PC-9 (cell line): Measurements from ENCODE around the gene PCED1B. TPM values are rescaled to one million over a fixed set of nuclear protein-coding genes. Genes with fewer than 3 reads are reported as not detected.
"Not testable (repeated sequence)": the region's sequence is repeated elsewhere in the genome, so short reads cannot be mapped to it uniquely, and the experiment has no call there.

Experiments used
- BruUV-seq: library from RNA; stranded (reverse); fragments of 400-500 nt; replicated peaks from 2 replicates; lab custom pipeline; 2021; lab: Mats Ljungman, UMichigan
- CTCF ChIA-PET: fragments of 300-600 bp; sonication (Branson Sonifier 250); formaldehyde crosslinking; loops from one replicate; lab custom pipeline; 2022; ENCODE audit warnings: antibody characterized with exemption; lab: Charles Lee
- POLR2A ChIA-PET: fragments of 300-600 bp; sonication (Branson Sonifier 250); formaldehyde crosslinking; loops from one replicate; lab custom pipeline; 2022; ENCODE audit warnings: antibody characterized with exemption; ENCODE audit not compliant: unreplicated experiment; lab: Charles Lee
- DNase-seq, 2 experiments: peaks; one replicate each; pipeline versions ENCODE4 v3.0.0 to v3.0.0-alpha.2; 2015 to 2022; ENCODE audit warnings: mixed read lengths in 1 of 2
- H2AFZ ChIP-seq: fragments of 200-600 bp; sonication (generic); 2 replicates; pipeline ENCODE4 v1.8.1; 2017; ENCODE audit warnings: antibody characterized with exemption
- H3F3A ChIP-seq: fragments of 200-600 bp; sonication (generic); 2 replicates; pipeline ENCODE4 v1.8.1; 2017; ENCODE audit warnings: antibody characterized with exemption, mild to moderate bottlenecking, low read depth; ENCODE audit not compliant: insufficient read depth
- H3K27ac ChIP-seq: fragments of 200-600 bp; sonication (generic); 2 replicates; pipeline ENCODE4 v1.6.1; 2016; ENCODE audit warnings: mixed run types
- H3K27me3 ChIP-seq: fragments of 200-600 bp; sonication (generic); 2 replicates; pipeline ENCODE4 v1.6.1; 2016; ENCODE audit warnings: low read depth, mixed run types; ENCODE audit not compliant: insufficient read depth
- H3K36me3 ChIP-seq: fragments of 200-600 bp; sonication (generic); 2 replicates; pipeline ENCODE4 v1.6.1; 2016; ENCODE audit warnings: low read depth, mixed run types
- H3K4me1 ChIP-seq: fragments of 200-600 bp; sonication (generic); replicated peaks from 2 replicates; pipeline ENCODE4 v1.6.1; 2016; ENCODE audit warnings: mixed run types; ENCODE audit not compliant: insufficient read depth
- H3K4me2 ChIP-seq: fragments of 200-600 bp; sonication (generic); 2 replicates; pipeline ENCODE4 v1.6.1; 2017; ENCODE audit warnings: mixed run types
- H3K4me3 ChIP-seq: fragments of 200-600 bp; sonication (generic); 2 replicates; pipeline ENCODE4 v1.6.1; 2016; ENCODE audit warnings: mixed run types
- H3K79me2 ChIP-seq: fragments of 200-600 bp; sonication (generic); 2 replicates; pipeline ENCODE4 v1.6.1; 2017; ENCODE audit warnings: low read depth, mixed run types
- H3K9me2 ChIP-seq: fragments of 200-600 bp; sonication (generic); 2 replicates; pipeline ENCODE4 v1.8.1; 2017; ENCODE audit warnings: mild to moderate bottlenecking; ENCODE audit not compliant: insufficient read depth
- H3K9me3 ChIP-seq: fragments of 200-600 bp; sonication (generic); 2 replicates; pipeline ENCODE4 v1.8.1; 2016; ENCODE audit warnings: low read depth; ENCODE audit not compliant: insufficient read depth
- H4K20me1 ChIP-seq: fragments of 200-600 bp; sonication (generic); 2 replicates; pipeline ENCODE4 v1.8.1; 2017; ENCODE audit not compliant: insufficient read depth
- CTCF ChIP-seq: fragments of 200-600 bp; sonication (generic); conservative IDR thresholded peaks from 2 replicates; pipeline ENCODE4 v1.6.1; 2017; ENCODE audit warnings: mixed run types, antibody characterized with exemption, mild to moderate bottlenecking, moderate library complexity
- EZH2 ChIP-seq: fragments of 200-600 bp; sonication (generic); IDR thresholded peaks from 2 replicates; pipeline ENCODE4 v1.8.0; 2017; ENCODE audit warnings: antibody characterized with exemption, low read depth
- intact Hi-C: fragments of 100-400 bp; cut with micrococcal nuclease; formaldehyde crosslinking; loops from one replicate; pipeline ENCODE4 v1.10.0; 2022; ENCODE audit not compliant: unreplicated experiment
- total RNA-seq: library from RNA; stranded (reverse); gene quantifications from 2 replicates; pipeline ENCODE4 v1.2.3, GENCODE V29; 2021

The PCED1B gene
- total RNA-seq, 1 experiment from 2014 or later = 11.2 TPM

GRCh38 chr12:47058640-47059039, 20.8 kb upstream of the PCED1B start:
- H3K4me1 ChIP-seq, H4K20me1 ChIP-seq, H2AFZ ChIP-seq, DNase-seq, H3K9me3 ChIP-seq, H3K79me2 ChIP-seq, CTCF ChIA-PET, H3F3A ChIP-seq, H3K27me3 ChIP-seq, H3K4me2 ChIP-seq, H3K27ac ChIP-seq, H3K9me2 ChIP-seq, H3K4me3 ChIP-seq, intact Hi-C loops, BruUV-seq, H3K36me3 ChIP-seq: not testable (repeated sequence)
- POLR2A ChIA-PET = interaction anchor here (0.6 kb wide), 1 partner anchor 26 kb away, joined by 6 read pairs; no protein-coding TSS in a partner anchor

- TF ChIP-seq CTCF (no peak), EZH2 (no peak)
- ChIA-PET POLR2A (interaction anchor here (1.0 kb wide), 1 partner anchor 839 kb away, joined by 4 read pairs; the partner anchor contains the start of gene VDR), CTCF (no interaction called here)
- Histone ChIP-seq H3K36me3 (no peaks in the 10 kb centered on the region), H3K4me1 (no peaks in the 10 kb centered on the region), H3K79me2 (no peaks in the 10 kb centered on the region), H3K27me3 (no peaks in the 10 kb centered on the region), H3K9me2 (no peaks in the 10 kb centered on the region), H3K9me3 (no peaks in the 10 kb centered on the region), H3K27ac (no peak overlapping the region), H2AFZ (no peak overlapping the region), H4K20me1 (no peaks in the 10 kb centered on the region), H3K4me2 (no peak overlapping the region), H3K4me3 (no peak overlapping the region), H3F3A (no peaks in the 10 kb centered on the region)
- no TSS peak for BruUV-seq
- no peak for DNase-seq
- intact Hi-C loops = no loop called here
Measured at GRCh38 chr12:47065546-47065945, 13.9 kb upstream of the PCED1B start.

- no peak overlapping the region for H3K4me2 ChIP-seq
- BruUV-seq = no TSS peak
- H3K4me3 ChIP-seq = no peak overlapping the region
- H3K36me3 ChIP-seq = no peaks in the 10 kb centered on the region
- H3K79me2 ChIP-seq = no peaks in the 10 kb centered on the region
- no peaks in the 10 kb centered on the region; the same call in 1 of the 2 replicates for H3F3A ChIP-seq
- no peak for DNase-seq
- no peaks in the 10 kb centered on the region for H3K4me1 ChIP-seq
- ChIA-PET POLR2A (interaction anchor here (1.0 kb wide), 1 partner anchor 839 kb away, joined by 4 read pairs; the partner anchor contains the start of gene VDR), CTCF (interaction anchor here (0.6 kb wide), 1 partner anchor 217 kb away, joined by 3 read pairs; no protein-coding TSS in a partner anchor)
- no peaks in the 10 kb centered on the region; the same call in 1 of the 2 replicates for H3K9me3 ChIP-seq
- intact Hi-C loops = no loop called here
- no peaks in the 10 kb centered on the region for H3K27me3 ChIP-seq
- no peak overlapping the region for H2AFZ ChIP-seq
- no peaks in the 10 kb centered on the region for H4K20me1 ChIP-seq
- no peak overlapping the region for H3K27ac ChIP-seq
- TF ChIP-seq CTCF (no peak), EZH2 (no peak)
- H3K9me2 ChIP-seq = no peaks in the 10 kb centered on the region
Measured at GRCh38 chr12:47066278-47067025, 13.0 kb upstream of the PCED1B start.
